ENCODE results near the gene ESPNL. TPM values are rescaled to one million over a fixed set of nuclear protein-coding genes. Genes with fewer than 3 reads are reported as not detected.
"Not testable (repeated sequence)": the region's sequence is repeated elsewhere in the genome, so short reads cannot be mapped to it uniquely, and the experiment has no call there.

The ESPNL gene
- total and polyA plus RNA-seq, 9 of the 15 experiments (the other 6 are each of a cell fraction or from before 2014, with no cell fraction given): 0.03 to 0.09 (median 0.05) TPM; not detected in 3

GRCh38 chr2:238170386-238171071 is 70.4 kb downstream of the ESPNL start:
- Histone ChIP-seq H3K4me2 (ENCODE audit: insufficient read depth, low read length) (no peak overlapping the region), H3K9me3 (replicated peaks; ENCODE audit: control insufficient read depth, insufficient read depth, low read depth, low read length) (no peaks in the 10 kb centered on the region), H3K4me1 (replicated peaks in 1 of 2; ENCODE audit: control insufficient read depth in 2 of 2, insufficient read depth in 2 of 2, low read length in 2 of 2) (peaks cover 30 to 33% of the 10 kb centered on the region in 2 experiments), H3K27ac (ENCODE audit: extremely low read depth, low read depth, low read length) (peak overlapping the region; percentile 81; the same call in 1 of the 3 replicates), H3K9me1 (ENCODE audit: control insufficient read depth, insufficient read depth, low read length) (peaks cover 4% of the 10 kb centered on the region), H3K79me2 (ENCODE audit: control insufficient read depth, insufficient read depth, low read length) (no peaks in the 10 kb centered on the region), H3K4me3 (no peak overlapping the region), H3K36me3 (ENCODE audit: control insufficient read depth, insufficient read depth, low read length) (peaks cover 55% of the 10 kb centered on the region), H2AFZ (ENCODE audit: low read depth, low read length) (no peak overlapping the region), H3K27me3 (ENCODE audit: control insufficient read depth in 2 of 2, insufficient read depth in 2 of 2, low read length in 2 of 2) (no peaks in the 10 kb centered on the region), H3K9ac (ENCODE audit: insufficient read depth in 1 of 2, low read depth in 2 of 2, low read length in 2 of 2) (peak overlapping the region in 1 of 2 experiments; percentile 56; a peak in 1 of 4 replicates), H4K20me1 (replicated peaks; ENCODE audit: control insufficient read depth, insufficient read depth, low read length) (no peaks in the 10 kb centered on the region)
- POLR2A ChIA-PET: no interaction called here
- in situ Hi-C loops (cut with MboI): no loop called here
- FAIRE-seq: no peak
- CTCF ChIA-PET (ENCODE audit: low intra/inter-chr PET ratio): no interaction called here
- 88% methylated on average over 19 of the region's 21 CpGs for WGBS (ENCODE audit: insufficient coverage, low coverage, missing lambda C conversion rate)
- no peak for DNase-seq (ENCODE audit: extremely low read depth in 1 of 4, low spot score in 3 of 4)
- TF ChIP-seq POLR2G (IDR thresholded peaks at IDR 0.05; ENCODE audit: low read depth, low read length) (peak; percentile 51; the same call in 1 of the 2 replicates), ZFP1 (CRISPR knock-in tag; IDR thresholded peaks at IDR 0.05) (no peak), RBFOX2 (IDR thresholded peaks at IDR 0.05; ENCODE audit: low read depth, low read length) (0 out of 2 replicates have a peak, but pooled peaks have one; percentile 26)
- no peak for ATAC-seq
- no TSS peak for BruUV-seq (replicated peaks)
- intact Hi-C loops (cut with micrococcal nuclease): no loop called here

GRCh38 chr2:238171072-238171431 is 70.9 kb downstream of the ESPNL start:
- H3K27ac ChIP-seq (ENCODE audit: extremely low read depth, low read depth, low read length); intact Hi-C loops (cut with micrococcal nuclease); H3K4me2 ChIP-seq (ENCODE audit: insufficient read depth, low read length); BruUV-seq (replicated peaks); H2AFZ ChIP-seq (ENCODE audit: low read depth, low read length); in situ Hi-C loops (cut with MboI); H3K79me2 ChIP-seq (ENCODE audit: control insufficient read depth, insufficient read depth, low read length); H3K4me3 ChIP-seq; H4K20me1 ChIP-seq (replicated peaks; ENCODE audit: control insufficient read depth, insufficient read depth, low read length); H3K9ac ChIP-seq (ENCODE audit: insufficient read depth in 1 of 2, low read depth in 2 of 2, low read length in 2 of 2); CTCF ChIA-PET (ENCODE audit: low intra/inter-chr PET ratio); ATAC-seq; H3K9me3 ChIP-seq (replicated peaks; ENCODE audit: control insufficient read depth, insufficient read depth, low read depth, low read length); FAIRE-seq; H3K9me1 ChIP-seq (ENCODE audit: control insufficient read depth, insufficient read depth, low read length); POLR2A ChIA-PET; DNase-seq (ENCODE audit: extremely low read depth in 1 of 4, low spot score in 3 of 4); H3K27me3 ChIP-seq (ENCODE audit: control insufficient read depth in 2 of 2, insufficient read depth in 2 of 2, low read length in 2 of 2); TF ChIP-seq ATF3 (CRISPR knock-in tag; conservative IDR thresholded peaks at IDR 0.05): not testable (repeated sequence)
- WGBS (ENCODE audit: insufficient coverage, low coverage, missing lambda C conversion rate): 100% methylated on average over 3 of the region's 5 CpGs
- TF ChIP-seq CEBPG (CRISPR knock-in tag; IDR thresholded peaks at IDR 0.05): peak; percentile 24; the same call in 1 of the 2 replicates
- TF ChIP-seq CEBPG (tag; conservative IDR thresholded peaks at IDR 0.05 in 1 of 2, IDR thresholded peaks at IDR 0.05 in 1 of 2): peak in 1 of 2 experiments; percentile 20; a peak in 1 of 4 replicates
- TF ChIP-seq ATF3 (IDR thresholded peaks at IDR 0.05): peak; percentile 32; the same call in 1 of the 2 replicates
- peak; percentile 58; the same call in 1 of the 2 replicates for TF ChIP-seq CEBPB (tag; IDR thresholded peaks at IDR 0.05)
- peaks cover 57% of the 10 kb centered on the region for H3K36me3 ChIP-seq (ENCODE audit: control insufficient read depth, insufficient read depth, low read length)
- H3K4me1 ChIP-seq (replicated peaks in 1 of 2; ENCODE audit: control insufficient read depth in 2 of 2, insufficient read depth in 2 of 2, low read length in 2 of 2): peaks cover 30 to 33% of the 10 kb centered on the region in 2 experiments
